ENCODE measurements around the gene RPS6KC1. TPM values are rescaled to one million over a fixed set of nuclear protein-coding genes. Genes with fewer than 3 reads are reported as not detected.

RPS6KC1 gene
- total and polyA plus RNA-seq, 2 donors (not counting 3 experiments of a cell fraction or from before 2014, with no cell fraction given) = 5.1 to 18.6 TPM

DNA sequence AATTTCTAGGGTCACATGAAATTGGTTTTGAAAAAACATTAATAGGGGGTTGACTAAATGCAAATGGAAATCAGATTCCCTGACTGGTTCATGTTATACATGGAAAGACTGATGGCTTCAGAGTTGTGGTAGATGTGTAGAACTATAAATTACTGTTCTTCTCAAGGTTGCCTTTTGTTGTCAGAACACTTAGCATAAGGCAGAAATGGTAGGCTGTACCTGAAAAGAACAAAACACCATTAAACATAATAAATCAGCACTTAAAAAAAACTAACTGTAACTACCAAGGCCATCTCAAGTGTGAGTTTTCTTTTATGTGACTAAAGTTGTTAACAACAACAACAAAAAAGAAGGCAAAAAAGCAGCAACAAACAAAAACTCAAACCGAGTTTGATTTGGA, 111.8 kb downstream of the RPS6KC1 start:
- Histone ChIP-seq H3K9me3 (replicated peaks; ENCODE audit: control insufficient read depth, insufficient read depth, low read length) (no peaks in the 10 kb centered on the region), H3K36me3 (ENCODE audit: control insufficient read depth in 2 of 2, extremely low read depth in 1 of 2, insufficient read depth in 2 of 2, low read length in 2 of 2) (no peaks in the 10 kb centered on the region), H3K79me2 (ENCODE audit: control insufficient read depth, insufficient read depth, low read length) (no peaks in the 10 kb centered on the region), H3K4me2 (ENCODE audit: insufficient read depth, low read length) (no peak overlapping the region), H3K4me3 (replicated peaks in 1 of 3; ENCODE audit: insufficient read depth in 1 of 3, low read depth in 1 of 3, low read length in 3 of 3) (no peak overlapping the region), H2AFZ (ENCODE audit: low read depth, low read length) (no peak overlapping the region), H3K4me1 (ENCODE audit: control insufficient read depth, extremely low read depth, insufficient read depth, low read length) (no peaks in the 10 kb centered on the region), H3K9ac (replicated peaks; ENCODE audit: extremely low read depth, insufficient read depth, low read length) (no peak overlapping the region), H3K9me1 (replicated peaks; ENCODE audit: control insufficient read depth, extremely low read depth, insufficient read depth, low read length) (no peaks in the 10 kb centered on the region), H3K27me3 (ENCODE audit: control insufficient read depth in 2 of 2, insufficient read depth in 2 of 2, low read length in 2 of 2) (no peaks in the 10 kb centered on the region), H3K27ac (ENCODE audit: insufficient read depth, low read depth, low read length) (no peak overlapping the region), H4K20me1 (replicated peaks; ENCODE audit: control insufficient read depth, extremely low read depth, insufficient read depth, low read length) (no peaks in the 10 kb centered on the region)
- no peak for DNase-seq (ENCODE audit: low read depth, low spot score)
- TF ChIP-seq, protein P1, sequence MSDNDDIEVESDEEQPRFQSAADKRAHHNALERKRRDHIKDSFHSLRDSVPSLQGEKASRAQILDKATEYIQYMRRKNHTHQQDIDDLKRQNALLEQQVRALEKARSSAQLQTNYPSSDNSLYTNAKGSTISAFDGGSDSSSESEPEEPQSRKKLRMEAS (IDR thresholded peaks at IDR 0.05; ENCODE audit: insufficient read depth, insufficient read length) = no peak
- TF ChIP-seq MYC (IDR thresholded peaks at IDR 0.05; ENCODE audit: low read depth, low read length) = no peak
- no peak for TF ChIP-seq FOS (IDR thresholded peaks at IDR 0.05; ENCODE audit: borderline replicate concordance, insufficient read depth, low read length)
- no peak for TF ChIP-seq GATA2 (IDR thresholded peaks at IDR 0.05; ENCODE audit: insufficient read depth, insufficient read length, low read depth, low read length)
- TF ChIP-seq EZH2 (IDR thresholded peaks at IDR 0.05; ENCODE audit: borderline replicate concordance, low read depth, low read length, severe bottlenecking) = no peak
- TF ChIP-seq, protein P2, sequence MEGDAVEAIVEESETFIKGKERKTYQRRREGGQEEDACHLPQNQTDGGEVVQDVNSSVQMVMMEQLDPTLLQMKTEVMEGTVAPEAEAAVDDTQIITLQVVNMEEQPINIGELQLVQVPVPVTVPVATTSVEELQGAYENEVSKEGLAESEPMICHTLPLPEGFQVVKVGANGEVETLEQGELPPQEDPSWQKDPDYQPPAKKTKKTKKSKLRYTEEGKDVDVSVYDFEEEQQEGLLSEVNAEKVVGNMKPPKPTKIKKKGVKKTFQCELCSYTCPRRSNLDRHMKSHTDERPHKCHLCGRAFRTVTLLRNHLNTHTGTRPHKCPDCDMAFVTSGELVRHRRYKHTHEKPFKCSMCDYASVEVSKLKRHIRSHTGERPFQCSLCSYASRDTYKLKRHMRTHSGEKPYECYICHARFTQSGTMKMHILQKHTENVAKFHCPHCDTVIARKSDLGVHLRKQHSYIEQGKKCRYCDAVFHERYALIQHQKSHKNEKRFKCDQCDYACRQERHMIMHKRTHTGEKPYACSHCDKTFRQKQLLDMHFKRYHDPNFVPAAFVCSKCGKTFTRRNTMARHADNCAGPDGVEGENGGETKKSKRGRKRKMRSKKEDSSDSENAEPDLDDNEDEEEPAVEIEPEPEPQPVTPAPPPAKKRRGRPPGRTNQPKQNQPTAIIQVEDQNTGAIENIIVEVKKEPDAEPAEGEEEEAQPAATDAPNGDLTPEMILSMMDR (IDR thresholded peaks at IDR 0.05; ENCODE audit: extremely low read depth in 1 of 2, insufficient read depth in 1 of 2, low read depth in 1 of 2, low read length in 2 of 2) = no peak
- no peak for TF ChIP-seq JUN (IDR thresholded peaks at IDR 0.05; ENCODE audit: borderline replicate concordance, insufficient read depth, insufficient read length, low read depth)
- no peak for TF ChIP-seq POLR2AphosphoS5 (IDR thresholded peaks at IDR 0.05; ENCODE audit: insufficient read depth, low read depth, low read length)
- no peak for TF ChIP-seq POLR2A (IDR thresholded peaks at IDR 0.05; ENCODE audit: low read depth, low read length)
- dilution Hi-C loops (cut with MboI; ENCODE audit: extremely low pct_ligation_motif_present, low sequenced_read_pairs) = no loop called here
- BruUV-seq (replicated peaks) = no TSS peak
- ChIA-PET POLR2A (no interaction called here), CTCF (no interaction called here)
- intact Hi-C loops (cut with micrococcal nuclease) = no loop called here
- no peak for FAIRE-seq

Measured in endothelial cell of umbilical vein (primary cell).